OCI-LY7 (cell line): ENCODE measurements around the gene KIAA1217. TPM values are rescaled to one million over a fixed set of nuclear protein-coding genes. Genes with fewer than 3 reads are reported as not detected.
"Not testable (repeated sequence)": the region's sequence is repeated elsewhere in the genome, so short reads cannot be mapped to it uniquely, and the experiment has no call there.

ENCODE experiments used
- BruUV-seq: library from RNA; stranded (reverse); fragments of 400-500 nt; replicated peaks from 2 replicates; lab custom pipeline; 2021; lab: Mats Ljungman, UMichigan
- CTCF ChIA-PET: fragments of 300-600 bp; sonication (Branson Sonifier 250); formaldehyde crosslinking; loops from one replicate; lab custom pipeline; 2022; ENCODE audit warnings: antibody characterized with exemption; ENCODE audit not compliant: unreplicated experiment; lab: Charles Lee
- POLR2A ChIA-PET: fragments of 300-600 bp; sonication (Branson Sonifier 250); formaldehyde crosslinking; loops from one replicate; lab custom pipeline; 2022; ENCODE audit warnings: antibody characterized with exemption; lab: Charles Lee
- DNase-seq: peaks from one replicate; pipeline ENCODE4 v3.0.0-alpha.2; 2015; ENCODE audit warnings: low spot score
- H2AFZ ChIP-seq: fragments of 200-600 bp; sonication (generic), shearing (Covaris generic); 2 replicates; pipeline ENCODE4 v1.6.1; 2014; ENCODE audit warnings: mild to moderate bottlenecking, antibody characterized with exemption, low read length, moderate library complexity
- H3K27ac ChIP-seq: fragments of 200-600 bp; sonication (generic); 2 replicates; pipeline ENCODE4 v1.5.1; 2014; ENCODE audit warnings: mixed run types, low read depth, mild to moderate bottlenecking, moderate library complexity, low read length, inconsistent platforms; ENCODE audit not compliant: poor library complexity, severe bottlenecking
- H3K36me3 ChIP-seq: fragments of 200-600 bp; sonication (generic); 2 replicates; pipeline ENCODE4 v1.6.1; 2014; ENCODE audit warnings: mild to moderate bottlenecking, antibody characterized with exemption, low read length, moderate library complexity, mixed read lengths; ENCODE audit not compliant: insufficient read depth
- H3K4me1 ChIP-seq: fragments of 200-600 bp; sonication (generic); 2 replicates; pipeline ENCODE4 v1.5.1; 2014; ENCODE audit warnings: mild to moderate bottlenecking, low read length; ENCODE audit not compliant: insufficient read depth, poor library complexity, severe bottlenecking
- H3K4me2 ChIP-seq: fragments of 200-600 bp; sonication (generic); 2 replicates; pipeline ENCODE4 v1.6.1; 2014; ENCODE audit warnings: mild to moderate bottlenecking, low read length
- H3K4me3 ChIP-seq: fragments of 200-600 bp; sonication (generic); 2 replicates; pipeline ENCODE4 v1.5.1; 2014; ENCODE audit warnings: mild to moderate bottlenecking, low read depth, low read length; ENCODE audit not compliant: poor library complexity, severe bottlenecking
- H3K79me2 ChIP-seq: fragments of 200-600 bp; sonication (generic); 2 replicates; pipeline ENCODE4 v1.6.1; 2016; ENCODE audit warnings: low read depth, mild to moderate bottlenecking, low read length, moderate library complexity, mixed read lengths; ENCODE audit not compliant: insufficient read depth
- H3K9me2 ChIP-seq: fragments of 200-600 bp; sonication (generic); 2 replicates; pipeline ENCODE4 v1.6.1; 2016; ENCODE audit warnings: mild to moderate bottlenecking, low read length, mixed read lengths; ENCODE audit not compliant: insufficient read depth
- H3K9me3 ChIP-seq: fragments of 200-600 bp; sonication (generic); 2 replicates; pipeline ENCODE4 v1.6.1; 2014; ENCODE audit warnings: mild to moderate bottlenecking, mixed run types, low read length, mixed read lengths
- H4K20me1 ChIP-seq: fragments of 200-600 bp; sonication (generic); 2 replicates; pipeline ENCODE4 v1.6.1; 2014; ENCODE audit warnings: mild to moderate bottlenecking, antibody characterized with exemption, low read length, moderate library complexity, mixed read lengths; ENCODE audit not compliant: insufficient read depth
- EZH2phosphoT487 ChIP-seq: fragments of 200-600 bp; sonication (generic); IDR thresholded peaks from 2 replicates; pipeline ENCODE4 v1.6.1; 2018; ENCODE audit warnings: low read depth, borderline replicate concordance, mild to moderate bottlenecking, mixed run types, antibody characterized with exemption, low read length, moderate library complexity, mixed read lengths
- intact Hi-C: fragments of 100-400 bp; cut with micrococcal nuclease; formaldehyde crosslinking; loops from one replicate; pipeline ENCODE4 v1.10.0; 2022; ENCODE audit not compliant: unreplicated experiment
- total RNA-seq, 2 experiments: library from RNA; depleted of rRNA in 1 of 2; stranded (reverse); fragments of >200 nt in 1 of 2; shearing (Covaris generic) in 1 of 2; gene quantifications; 2 replicates each; pipeline ENCODE4 v1.2.3, GENCODE V29; 2014 to 2022
- TF ChIP-seq, protein P1 (sequence below): fragments of 200-600 bp; sonication (generic); conservative IDR thresholded peaks from 2 replicates; pipeline ENCODE4 v1.5.1; 2014; ENCODE audit warnings: mild to moderate bottlenecking, antibody characterized with exemption, low read length, moderate library complexity, mixed read lengths

KIAA1217 gene
- total RNA-seq, 2 experiments from 2014 or later: not detected

GRCh38 chr10:24481241-24481640, 272.3 kb downstream of the KIAA1217 start:
- Histone ChIP-seq H3K4me1 (no peaks in the 10 kb centered on the region), H3K9me3 (no peaks in the 10 kb centered on the region), H3K36me3 (no peaks in the 10 kb centered on the region), H3K27ac (no peak overlapping the region), H3K9me2 (no peaks in the 10 kb centered on the region), H3K4me3 (no peak overlapping the region), H4K20me1 (no peaks in the 10 kb centered on the region), H2AFZ (no peak overlapping the region), H3K79me2 (no peaks in the 10 kb centered on the region), H3K4me2 (no peak overlapping the region)
- no peak for DNase-seq
- TF ChIP-seq, protein P1, sequence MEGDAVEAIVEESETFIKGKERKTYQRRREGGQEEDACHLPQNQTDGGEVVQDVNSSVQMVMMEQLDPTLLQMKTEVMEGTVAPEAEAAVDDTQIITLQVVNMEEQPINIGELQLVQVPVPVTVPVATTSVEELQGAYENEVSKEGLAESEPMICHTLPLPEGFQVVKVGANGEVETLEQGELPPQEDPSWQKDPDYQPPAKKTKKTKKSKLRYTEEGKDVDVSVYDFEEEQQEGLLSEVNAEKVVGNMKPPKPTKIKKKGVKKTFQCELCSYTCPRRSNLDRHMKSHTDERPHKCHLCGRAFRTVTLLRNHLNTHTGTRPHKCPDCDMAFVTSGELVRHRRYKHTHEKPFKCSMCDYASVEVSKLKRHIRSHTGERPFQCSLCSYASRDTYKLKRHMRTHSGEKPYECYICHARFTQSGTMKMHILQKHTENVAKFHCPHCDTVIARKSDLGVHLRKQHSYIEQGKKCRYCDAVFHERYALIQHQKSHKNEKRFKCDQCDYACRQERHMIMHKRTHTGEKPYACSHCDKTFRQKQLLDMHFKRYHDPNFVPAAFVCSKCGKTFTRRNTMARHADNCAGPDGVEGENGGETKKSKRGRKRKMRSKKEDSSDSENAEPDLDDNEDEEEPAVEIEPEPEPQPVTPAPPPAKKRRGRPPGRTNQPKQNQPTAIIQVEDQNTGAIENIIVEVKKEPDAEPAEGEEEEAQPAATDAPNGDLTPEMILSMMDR: no peak
- no peak for TF ChIP-seq EZH2phosphoT487
- ChIA-PET CTCF (no interaction called here), POLR2A (interaction anchor here (1.1 kb wide), 1 partner anchor 12 kb away, joined by 3 read pairs; no protein-coding TSS in a partner anchor)
- no TSS peak for BruUV-seq
- intact Hi-C loops: no loop called here

DNA sequence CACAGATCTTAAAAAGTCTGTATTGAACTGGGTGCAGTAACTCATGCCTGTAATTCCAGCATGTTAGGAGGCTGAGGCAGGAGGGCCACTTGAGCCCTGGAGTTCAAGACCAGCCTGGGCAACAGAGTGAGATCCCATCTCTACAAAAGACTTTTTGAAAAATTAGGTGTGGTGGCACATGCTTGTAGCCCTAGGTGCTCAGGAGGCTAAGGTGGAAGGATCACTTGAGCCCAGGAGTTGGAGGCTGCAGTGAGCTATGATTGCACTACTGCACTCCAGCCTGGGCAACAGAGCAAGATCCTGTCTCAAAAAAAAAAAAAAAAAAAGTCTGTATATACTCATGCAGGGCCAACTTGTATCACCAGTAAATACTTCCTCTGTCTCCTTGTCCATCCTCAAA, 273.8 kb downstream of the KIAA1217 start:
- H3K9me2 ChIP-seq, H4K20me1 ChIP-seq, H3K27ac ChIP-seq, H3K4me3 ChIP-seq, CTCF ChIA-PET, H3K9me3 ChIP-seq, BruUV-seq, H3K36me3 ChIP-seq, H3K4me1 ChIP-seq, H3K79me2 ChIP-seq, H3K4me2 ChIP-seq, H2AFZ ChIP-seq, intact Hi-C loops, DNase-seq: not testable (repeated sequence)
- POLR2A ChIA-PET: interaction anchor here (0.9 kb wide), 1 partner anchor 69 kb away, joined by 5 read pairs; no protein-coding TSS in a partner anchor

- BruUV-seq: no TSS peak
- Histone ChIP-seq H4K20me1 (no peaks in the 10 kb centered on the region), H3K79me2 (no peaks in the 10 kb centered on the region), H2AFZ (no peak overlapping the region), H3K4me2 (no peak overlapping the region), H3K9me3 (no peaks in the 10 kb centered on the region), H3K27ac (no peak overlapping the region), H3K4me1 (no peaks in the 10 kb centered on the region), H3K4me3 (no peak overlapping the region), H3K36me3 (no peaks in the 10 kb centered on the region), H3K9me2 (no peaks in the 10 kb centered on the region)
- ChIA-PET CTCF (no interaction called here), POLR2A (interaction anchor here (1.0 kb wide), 1 partner anchor 18 kb away, joined by 7 read pairs; no protein-coding TSS in a partner anchor)
- DNase-seq: no peak
- TF ChIP-seq EZH2phosphoT487: no peak
- TF ChIP-seq, protein P1: no peak
- intact Hi-C loops: no loop called here
These were observed 274.8 kb downstream of the KIAA1217 start for GRCh38 chr10:24483701-24484100.
